Ovary (tissue), 9 donors: ENCODE data around the gene GGT7. TPM values are rescaled to one million over a fixed set of nuclear protein-coding genes. Genes with fewer than 3 reads are reported as not detected.

Experiments used
- DNase-seq, 5 donors: peaks; one replicate each; pipeline ENCODE4 v3.0.0-alpha.2; 2019 to 2020
- H3K27ac ChIP-seq, 2 donors: fragments of 200-600 bp; one replicate each; pipeline versions ENCODE4 v1.5.1 to v1.8.0; 2019 to 2022
- H3K27me3 ChIP-seq: fragments of 200-600 bp; one replicate; pipeline ENCODE4 v1.8.0; 2022
- H3K36me3 ChIP-seq: fragments of 200-600 bp; sonication (generic); one replicate; pipeline ENCODE4 v1.5.1; 2019
- H3K4me1 ChIP-seq: one replicate; pipeline ENCODE4 v1.8.1; 2013; ENCODE audit warnings: mild to moderate bottlenecking, moderate library complexity; ENCODE audit not compliant: insufficient read depth
- H3K4me3 ChIP-seq: fragments of 200-600 bp; sonication (generic); one replicate; pipeline ENCODE4 v1.5.1; 2017
- H3K9me3 ChIP-seq, 2 donors: fragments of 200-600 bp in 1 of 2; sonication (generic) in 1 of 2; one replicate each; pipeline versions ENCODE4 v1.5.1 to v1.8.1; 2013 to 2019; ENCODE audit warnings: mild to moderate bottlenecking in 1 of 2, moderate library complexity in 1 of 2
- CTCF ChIP-seq, 3 donors: fragments of 450-650 bp in 2 of 3; fragments of 200-600 bp in 1 of 3; IDR thresholded peaks; one replicate each; pipeline versions ENCODE4 v1.5.1 to v1.8.0; 2016 to 2022; ENCODE audit warnings: antibody characterized with exemption in 3 of 3, mild to moderate bottlenecking in 1 of 3
- EP300 ChIP-seq: sonication (generic); formaldehyde crosslinking; IDR thresholded peaks from one replicate; pipeline ENCODE4 v1.6.1; 2017; ENCODE audit warnings: antibody characterized with exemption
- POLR2A ChIP-seq: fragments of 450-650 bp; IDR thresholded peaks from one replicate; pipeline ENCODE4 v1.6.1; 2017; ENCODE audit warnings: antibody characterized with exemption, mild to moderate bottlenecking, moderate library complexity
- WGBS, 3 donors: extraction: QIAGEN DNeasy Blood & Tissue Kit in 1 of 3; methylation state at CpG; one replicate each; pipeline versions ENCODE4 v1.1.5 to v1.1.7; 2013 to 2017; 5-methylcytosine and 5-hydroxymethylcytosine counted together
- intact Hi-C, 4 donors: fragments of 100-400 bp; cut with DNase I; formaldehyde crosslinking; loops; one replicate each; pipeline versions ENCODE4 v1.11.0 to v1.15.1; 2022 to 2023
- polyA plus RNA-seq, 2 donors: library from polyadenylated mRNA; stranded (reverse); fragments of 200-250 nt in 1 of 2; fragments of 350-450 nt in 1 of 2; fragmentation: Illumina TruSeq in 1 of 2; extraction: RNeasy Lipid Tissue Mini Kit (QIAGEN cat#74804) in 1 of 2; gene quantifications; one replicate each; pipeline ENCODE4 v1.2.3, GENCODE V29; 2013 to 2014
- total RNA-seq, 7 donors: library from RNA; depleted of rRNA in 2 of 7; stranded (reverse); fragments of >200 nt in 2 of 7; fragmentation: NEBNext Ultra II Directional in 3 of 7; extraction: Animal tissue kit (Norgen Biotek cat#: 25700) in 3 of 7; gene quantifications; one replicate each; pipeline versions ENCODE4 v1.1.0 to v1.2.4, GENCODE V29; 2016 to 2023
- donor health status: DM: no; HTN: no; CAD: no; lungs with moderate emphysema.
- donor health status: DM: no; HTN: no; CAD: no.
- donor health status: Bipolar disorder and iron deficiency.
- donor health status: DM: yes; HTN: yes; CAD: no.
- donor health status: DM: no; HTN: no; CAD: no.
- donor health status: DM: yes; HTN: yes; CAD: no.

GGT7 gene
- total and polyA plus RNA-seq, 9 donors, result 4.4 to 30.3 (median 18.8) TPM

- Histone ChIP-seq H3K27me3 (no peaks in the 10 kb centered on the region), H3K27ac (no peak overlapping the region), H3K9me3 (no peaks in the 10 kb centered on the region), H3K36me3 (no peaks in the 10 kb centered on the region), H3K4me1 (no peaks in the 10 kb centered on the region), H3K4me3 (no peak overlapping the region)
- TF ChIP-seq POLR2A (no peak), CTCF (IDR thresholded peaks at IDR 0.05) (no peak), EP300 (no peak)
- 94 to 97% (median 96%) methylated on average over 5 of the region's 5 CpGs for WGBS, 3 donors
- intact Hi-C loops, result no loop called here
- no peak for DNase-seq
Observed at GRCh38 chr20:34864216-34864615, 8.4 kb downstream of the GGT7 start.

GRCh38 chr20:34863421-34863965 lies 9.2 kb downstream of the GGT7 start:
- no peaks in the 10 kb centered on the region for H3K9me3 ChIP-seq
- WGBS, 3 donors, result 67 to 74% (median 70%) methylated on average over 32 of the region's 32 CpGs
- no peak for TF ChIP-seq EP300
- TF ChIP-seq CTCF (IDR thresholded peaks at IDR 0.05), result no peak
- TF ChIP-seq POLR2A, result no peak
- no peak overlapping the region for H3K4me3 ChIP-seq
- no peaks in the 10 kb centered on the region for H3K36me3 ChIP-seq
- no peaks in the 10 kb centered on the region for H3K4me1 ChIP-seq
- no peak for DNase-seq
- no peaks in the 10 kb centered on the region for H3K27me3 ChIP-seq
- H3K27ac ChIP-seq, result no peak overlapping the region
- intact Hi-C loops, result no loop called here

- H3K27me3 ChIP-seq, result no peaks in the 10 kb centered on the region
- no peak for DNase-seq
- H3K4me1 ChIP-seq, result no peaks in the 10 kb centered on the region
- intact Hi-C loops, result no loop called here
- H3K9me3 ChIP-seq, result no peaks in the 10 kb centered on the region
- no peaks in the 10 kb centered on the region for H3K36me3 ChIP-seq
- H3K4me3 ChIP-seq, result no peak overlapping the region
- WGBS, 3 donors, result 88 to 95% (median 92%) methylated on average over 12 of the region's 12 CpGs
- TF ChIP-seq CTCF (IDR thresholded peaks at IDR 0.05), result no peak
- TF ChIP-seq EP300, result no peak
- no peak for TF ChIP-seq POLR2A
- no peak overlapping the region for H3K27ac ChIP-seq
Observed at GRCh38 chr20:34862724-34863123, 9.9 kb downstream of the GGT7 start.

- H3K27ac ChIP-seq, result no peak overlapping the region
- H3K36me3 ChIP-seq, result no peaks in the 10 kb centered on the region
- H3K9me3 ChIP-seq, result no peaks in the 10 kb centered on the region
- TF ChIP-seq POLR2A, result no peak
- no peak for TF ChIP-seq EP300
- no peak for TF ChIP-seq CTCF (IDR thresholded peaks at IDR 0.05)
- no peaks in the 10 kb centered on the region for H3K27me3 ChIP-seq
- 86 to 95% (median 93%) methylated on average over 7 of the region's 7 CpGs for whole genome bisulfite sequencing, 3 donors
- H3K4me1 ChIP-seq, result no peaks in the 10 kb centered on the region
- DNase-seq, result no peak
- no peak overlapping the region for H3K4me3 ChIP-seq
- intact Hi-C loops, result no loop called here
Observed at GRCh38 chr20:34861386-34862084, 11.1 kb downstream of the GGT7 start.
